Kidney epithelial cell (primary cell): Measurements from ENCODE around the gene FREM2. TPM values are rescaled to one million over a fixed set of nuclear protein-coding genes. Genes with fewer than 3 reads are reported as not detected.

ENCODE experiments used
- DNase-seq: peaks from one replicate; pipeline ENCODE4 v3.0.0-alpha.2; 2010; ENCODE audit warnings: low read depth
- H3K27me3 ChIP-seq: 2 replicates; pipeline ENCODE4 v1.6.0; 2011; ENCODE audit warnings: low read length; ENCODE audit not compliant: control insufficient read depth, insufficient read depth
- H3K36me3 ChIP-seq: 2 replicates; pipeline ENCODE4 v1.5.1; 2011; ENCODE audit warnings: low read length; ENCODE audit not compliant: control insufficient read depth, insufficient read depth
- H3K4me3 ChIP-seq: 2 replicates; pipeline ENCODE4 v1.5.1; 2011; ENCODE audit warnings: low read depth, mild to moderate bottlenecking, control low read depth, low read length
- total RNA-seq: library from RNA; depleted of rRNA; stranded (reverse); fragments of >200 nt; gene quantifications from 2 replicates; pipeline ENCODE4 v1.2.3, GENCODE V29; 2015
- TF ChIP-seq, protein P1 (sequence below): IDR thresholded peaks from 2 replicates; pipeline ENCODE4 v1.5.1; 2011; ENCODE audit warnings: mild to moderate bottlenecking, moderate library complexity, low read length, control low read depth, inconsistent platforms; ENCODE audit not compliant: insufficient read depth, poor library complexity, severe bottlenecking

Gene FREM2
- total RNA-seq, 1 donor from 2014 or later: 1.0 TPM

DNA sequence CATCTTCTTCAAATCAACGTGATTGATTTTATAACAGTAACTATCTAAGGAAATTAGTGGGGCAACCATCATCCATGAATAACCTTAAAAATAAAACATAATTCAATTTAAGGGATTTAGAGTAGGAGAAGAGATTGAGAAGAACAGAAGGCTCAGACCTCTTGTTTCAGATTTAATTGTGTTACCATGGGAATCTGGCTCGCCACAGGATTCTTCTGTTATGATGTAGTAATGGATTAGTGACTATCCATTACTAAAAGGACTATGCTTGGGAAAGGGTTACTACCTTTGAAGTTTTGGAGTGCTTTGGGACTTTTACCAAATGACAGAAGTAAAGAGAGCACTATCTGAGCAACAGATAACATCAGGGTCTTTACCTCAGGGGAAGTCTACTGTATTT lies 13.2 kb downstream of the FREM2 start:
- no peak for DNase-seq
- no peaks in the 10 kb centered on the region for H3K36me3 ChIP-seq
- TF ChIP-seq, protein P1, sequence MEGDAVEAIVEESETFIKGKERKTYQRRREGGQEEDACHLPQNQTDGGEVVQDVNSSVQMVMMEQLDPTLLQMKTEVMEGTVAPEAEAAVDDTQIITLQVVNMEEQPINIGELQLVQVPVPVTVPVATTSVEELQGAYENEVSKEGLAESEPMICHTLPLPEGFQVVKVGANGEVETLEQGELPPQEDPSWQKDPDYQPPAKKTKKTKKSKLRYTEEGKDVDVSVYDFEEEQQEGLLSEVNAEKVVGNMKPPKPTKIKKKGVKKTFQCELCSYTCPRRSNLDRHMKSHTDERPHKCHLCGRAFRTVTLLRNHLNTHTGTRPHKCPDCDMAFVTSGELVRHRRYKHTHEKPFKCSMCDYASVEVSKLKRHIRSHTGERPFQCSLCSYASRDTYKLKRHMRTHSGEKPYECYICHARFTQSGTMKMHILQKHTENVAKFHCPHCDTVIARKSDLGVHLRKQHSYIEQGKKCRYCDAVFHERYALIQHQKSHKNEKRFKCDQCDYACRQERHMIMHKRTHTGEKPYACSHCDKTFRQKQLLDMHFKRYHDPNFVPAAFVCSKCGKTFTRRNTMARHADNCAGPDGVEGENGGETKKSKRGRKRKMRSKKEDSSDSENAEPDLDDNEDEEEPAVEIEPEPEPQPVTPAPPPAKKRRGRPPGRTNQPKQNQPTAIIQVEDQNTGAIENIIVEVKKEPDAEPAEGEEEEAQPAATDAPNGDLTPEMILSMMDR: no peak
- H3K4me3 ChIP-seq: no peak overlapping the region
- no peaks in the 10 kb centered on the region for H3K27me3 ChIP-seq

DNA sequence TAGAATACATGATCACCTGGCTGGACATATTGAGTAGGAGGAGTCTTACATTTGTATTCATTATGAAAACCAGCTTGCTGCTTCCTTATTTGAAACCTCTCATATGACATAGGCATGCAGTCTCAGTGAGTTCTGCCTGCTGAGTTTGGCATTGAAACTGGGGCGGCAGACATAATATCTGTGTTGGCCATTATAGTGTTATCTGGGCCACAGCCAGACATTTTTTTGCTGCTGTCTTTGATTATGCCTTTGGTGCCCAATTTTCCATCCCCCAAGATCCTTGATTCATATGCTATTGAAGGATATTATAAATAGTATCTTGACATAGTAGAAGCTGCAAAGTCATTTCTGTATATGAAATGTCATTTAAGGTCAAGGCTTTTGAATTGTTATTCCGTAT lies 15.8 kb downstream of the FREM2 start:
- Histone ChIP-seq H3K4me3 (no peak overlapping the region), H3K27me3 (no peaks in the 10 kb centered on the region), H3K36me3 (no peaks in the 10 kb centered on the region)
- TF ChIP-seq, protein P1: no peak
- DNase-seq: no peak

DNA sequence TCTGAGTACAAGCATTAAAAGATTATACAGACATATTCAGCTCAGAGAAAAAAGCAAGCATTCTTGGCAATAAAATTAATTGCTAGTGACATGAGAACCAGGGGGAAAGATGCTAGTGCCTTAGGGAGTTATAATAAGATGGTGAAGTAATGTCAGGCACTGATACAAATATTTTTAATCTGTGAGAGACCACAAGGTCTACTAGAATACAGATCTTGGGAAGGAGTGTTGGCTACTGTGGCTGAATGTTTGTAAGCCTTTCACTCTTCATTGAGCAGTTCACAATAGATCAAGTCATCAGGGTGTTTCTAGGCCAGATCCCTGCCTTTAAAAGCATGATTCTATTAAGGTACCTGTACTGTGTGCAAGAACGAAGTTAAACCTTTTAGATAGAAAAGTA lies 16.4 kb downstream of the FREM2 start:
- Histone ChIP-seq H3K4me3 (no peak overlapping the region), H3K27me3 (no peaks in the 10 kb centered on the region), H3K36me3 (no peaks in the 10 kb centered on the region)
- no peak for DNase-seq
- TF ChIP-seq, protein P1: no peak

- DNase-seq: no peak
- H3K27me3 ChIP-seq: no peaks in the 10 kb centered on the region
- TF ChIP-seq, protein P1: no peak
- H3K36me3 ChIP-seq: no peaks in the 10 kb centered on the region
- no peak overlapping the region for H3K4me3 ChIP-seq
Observed at GRCh38 chr13:38705365-38705764, 18.5 kb downstream of the FREM2 start.

- DNase-seq: no peak
- H3K4me3 ChIP-seq: no peak overlapping the region
- H3K36me3 ChIP-seq: no peaks in the 10 kb centered on the region
- H3K27me3 ChIP-seq: no peaks in the 10 kb centered on the region
- TF ChIP-seq, protein P1: no peak
Observed at GRCh38 chr13:38707460-38707859, 20.6 kb downstream of the FREM2 start.

DNA sequence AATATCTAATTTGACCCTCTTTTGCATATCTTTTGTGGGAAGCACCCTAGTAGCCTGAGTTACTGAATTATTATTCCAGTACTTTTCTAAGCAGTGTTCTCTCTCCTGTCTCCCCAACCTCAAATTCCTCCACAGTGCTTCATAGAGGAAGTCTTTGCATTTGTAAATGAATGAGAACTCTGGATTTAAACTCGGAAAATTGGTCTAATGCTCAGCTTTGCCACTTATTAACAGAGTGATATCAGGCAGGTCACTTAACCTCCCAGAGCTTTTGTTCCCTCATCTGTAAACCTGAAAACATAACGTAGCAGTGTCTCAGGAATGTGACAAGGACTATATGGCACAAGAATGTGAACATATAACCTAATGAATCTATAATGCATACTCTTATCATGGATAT lies 26.2 kb downstream of the FREM2 start:
- H3K27me3 ChIP-seq: no peaks in the 10 kb centered on the region
- H3K4me3 ChIP-seq: no peak overlapping the region
- TF ChIP-seq, protein P1: no peak
- H3K36me3 ChIP-seq: no peaks in the 10 kb centered on the region
- peak; percentile 32 for DNase-seq
